NCI-H1436 treated with DMSO at 0.1 percent for 48 hours (cell line): ENCODE results near the gene PHF21A.

Experiments used
- DNase-seq: peaks from one replicate; lab custom pipeline; 2025; lab: John Stamatoyannopoulos, UW

PHF21A gene

GRCh38 chr11:45934580-45935318, 186.5 kb downstream of the PHF21A start:
- DNase-seq = no peak

GRCh38 chr11:45933846-45934579, 187.2 kb downstream of the PHF21A start:
- no peak for DNase-seq

GRCh38 chr11:45933131-45933831, 188.0 kb downstream of the PHF21A start:
- DNase-seq = no peak

- no peak for DNase-seq
Observed at GRCh38 chr11:45932217-45932616, 189.0 kb downstream of the PHF21A start.

GRCh38 chr11:45931739-45932138, 189.5 kb downstream of the PHF21A start:
- DNase-seq = no peak

GRCh38 chr11:45930951-45931570, 190.2 kb downstream of the PHF21A start:
- no peak for DNase-seq

- DNase-seq = peak; percentile 28
Observed at GRCh38 chr11:45930031-45930794, 191.0 kb downstream of the PHF21A start.

GRCh38 chr11:45929486-45930030, 191.7 kb downstream of the PHF21A start:
- no peak for DNase-seq

- no peak for DNase-seq
Observed at GRCh38 chr11:45928535-45929215, 192.6 kb downstream of the PHF21A start.

- no peak for DNase-seq
Observed at GRCh38 chr11:45927684-45928413, 193.4 kb downstream of the PHF21A start.

- no peak for DNase-seq
Observed at GRCh38 chr11:45927332-45927683, 193.9 kb downstream of the PHF21A start.

GRCh38 chr11:45926536-45927331, 194.5 kb downstream of the PHF21A start:
- DNase-seq = no peak

GRCh38 chr11:45926001-45926401, 195.3 kb downstream of the PHF21A start:
- DNase-seq = no peak

- no peak for DNase-seq
Observed at GRCh38 chr11:45925550-45925949, 195.7 kb downstream of the PHF21A start.

- no peak for DNase-seq
Observed at GRCh38 chr11:45924927-45925326, 196.3 kb downstream of the PHF21A start.

GRCh38 chr11:45924036-45924915, 197.0 kb downstream of the PHF21A start:
- no peak for DNase-seq

- DNase-seq = no peak
Observed at GRCh38 chr11:45922425-45923082, 198.7 kb downstream of the PHF21A start, which contains the start of gene LARGE2. LARGE2 (plus strand) TSS chr11:45922656; CDS start chr11:45922883, 227 bp downstream.
